ENCODE data around the gene NDE1.
A peak's percentile ranks its signal among the peaks of the same experiment; 100 is the strongest.
"Not testable (repeated sequence)": the region's sequence is repeated elsewhere in the genome, so short reads cannot be mapped to it uniquely, and the experiment has no call there.

Gene NDE1

GRCh38 chr16:15606518-15607220, 43.4 kb upstream of the NDE1 start:
- DNase-seq (ENCODE audit: low read depth), result no peak
- no peak overlapping the region for H3K4me3 ChIP-seq (replicated peaks; ENCODE audit: low read depth, low read length)
- no peak for TF ChIP-seq CTCF (IDR thresholded peaks at IDR 0.05; ENCODE audit: low read length, missing control alignments)

GRCh38 chr16:15607221-15607699, 42.8 kb upstream of the NDE1 start:
- DNase-seq (ENCODE audit: low read depth); H3K4me3 ChIP-seq (replicated peaks; ENCODE audit: low read depth, low read length): not testable (repeated sequence)

GRCh38 chr16:15607700-15608396, 42.2 kb upstream of the NDE1 start:
- H3K4me3 ChIP-seq (replicated peaks; ENCODE audit: low read depth, low read length), result no peak overlapping the region
- peak; percentile 39 for DNase-seq (ENCODE audit: low read depth)
- TF ChIP-seq CTCF (IDR thresholded peaks at IDR 0.05; ENCODE audit: low read length, missing control alignments), result no peak

- DNase-seq (ENCODE audit: low read depth), result peak; percentile 12
Measured at GRCh38 chr16:15608398-15609285, 41.4 kb upstream of the NDE1 start.

DNA sequence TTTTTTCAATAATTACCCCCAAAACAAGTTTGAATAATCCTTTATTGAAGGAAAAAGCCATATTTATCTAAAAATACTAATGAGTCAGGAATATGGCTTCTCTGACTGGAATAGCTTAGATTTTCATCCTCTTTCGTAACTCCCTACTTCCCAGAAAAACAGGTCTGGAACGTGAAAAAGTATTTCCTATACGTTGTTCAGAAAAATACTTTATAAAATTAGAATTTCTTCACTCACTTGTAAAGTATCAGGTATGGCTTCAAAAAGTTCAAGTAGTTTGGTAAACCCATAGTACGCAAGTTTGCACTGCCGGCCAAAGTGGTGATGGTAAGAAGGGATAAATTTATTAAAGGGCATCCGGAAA, 40.8 kb upstream of the NDE1 start:
- H3K4me3 ChIP-seq (replicated peaks; ENCODE audit: low read depth, low read length), result no peak overlapping the region
- DNase-seq (ENCODE audit: low read depth), result peak; percentile 13
- TF ChIP-seq CTCF (IDR thresholded peaks at IDR 0.05; ENCODE audit: low read length, missing control alignments), result no peak

More at GRCh38 chr16:15608398-15609285, 41.4 kb upstream of the NDE1 start:
- no peak for TF ChIP-seq CTCF (IDR thresholded peaks at IDR 0.05; ENCODE audit: low read length, missing control alignments)
- no peak overlapping the region for H3K4me3 ChIP-seq (replicated peaks; ENCODE audit: low read depth, low read length)

DNA sequence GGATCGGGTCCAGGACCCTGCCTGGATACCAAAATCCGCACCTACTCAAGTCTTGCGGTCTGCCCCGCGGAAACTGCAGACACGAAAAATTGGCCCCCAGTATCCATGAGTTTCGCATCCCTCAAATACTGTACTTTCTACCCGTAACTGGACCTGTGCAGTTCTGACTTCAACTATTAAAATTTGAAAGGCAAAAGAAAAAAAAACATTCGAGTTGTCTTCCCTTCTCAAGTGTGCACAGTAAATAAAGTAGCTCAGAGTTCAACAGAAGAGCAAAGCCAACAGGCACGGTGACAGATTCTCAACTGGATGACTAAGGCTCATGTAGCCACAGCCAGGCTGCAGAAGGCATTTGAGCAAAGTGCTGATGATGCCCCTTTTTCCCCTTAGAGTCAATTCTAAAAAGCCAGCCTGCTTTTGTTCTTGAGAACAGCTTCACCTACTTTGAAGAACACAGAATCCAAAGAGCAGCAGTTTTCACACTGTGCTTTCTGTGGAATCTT, 39.6 kb upstream of the NDE1 start:
- no peak for TF ChIP-seq CTCF (IDR thresholded peaks at IDR 0.05; ENCODE audit: low read length, missing control alignments)
- DNase-seq (ENCODE audit: low read depth), result no peak
- H3K4me3 ChIP-seq (replicated peaks; ENCODE audit: low read depth, low read length), result no peak overlapping the region

GRCh38 chr16:15611610-15612009, 38.4 kb upstream of the NDE1 start:
- TF ChIP-seq CTCF (IDR thresholded peaks at IDR 0.05; ENCODE audit: low read length, missing control alignments), result no peak

More at GRCh38 chr16:15611610-15612009, 38.4 kb upstream of the NDE1 start:
- DNase-seq (ENCODE audit: low read depth), result no peak
- H3K4me3 ChIP-seq (replicated peaks; ENCODE audit: low read depth, low read length), result no peak overlapping the region

Data from fibroblast of pulmonary artery (primary cell).